ENCODE data around the gene WDR83. TPM values are rescaled to one million over a fixed set of nuclear protein-coding genes. Genes with fewer than 3 reads are reported as not detected.

The WDR83 gene
- total and polyA plus RNA-seq, 10 of the 15 experiments (the other 5 are each of a cell fraction or from before 2014, with no cell fraction given) = 0.58 to 17.7 (median 10.8) TPM

- no peaks in the 10 kb centered on the region for H3K27me3 ChIP-seq (replicated peaks in 1 of 2; ENCODE audit: control insufficient read depth in 2 of 2, insufficient read depth in 2 of 2, low read length in 1 of 2)
- DNase-seq (ENCODE audit: low read depth, low spot score) (no peak), ATAC-seq (no peak), FAIRE-seq (no peak)
- H3K4me3 ChIP-seq = no peak overlapping the region
- H2AFZ ChIP-seq (ENCODE audit: control insufficient read depth, low read depth, low read length) = no peak overlapping the region
- RAD21 ChIA-PET (ENCODE audit: unreplicated experiment) = no interaction called here
- H3K27ac ChIP-seq (ENCODE audit: control insufficient read depth, insufficient read depth) = no peak overlapping the region
- H4K20me1 ChIP-seq (ENCODE audit: control insufficient read depth, insufficient read depth) = no peaks in the 10 kb centered on the region
- H3K36me3 ChIP-seq (ENCODE audit: control insufficient read depth in 2 of 2, insufficient read depth in 2 of 2, low read length in 1 of 2) = peaks cover 24 to 39% of the 10 kb centered on the region in 2 experiments
- no peaks in the 10 kb centered on the region for H3K9me3 ChIP-seq (replicated peaks; ENCODE audit: control insufficient read depth, insufficient read depth, low read length)
- no peaks in the 10 kb centered on the region for H3K4me1 ChIP-seq (ENCODE audit: control insufficient read depth, insufficient read depth, low read length)
- no peak overlapping the region for H3K9ac ChIP-seq (ENCODE audit: control insufficient read depth, insufficient read depth, low read length)
- no peak overlapping the region for H3K4me2 ChIP-seq (ENCODE audit: control insufficient read depth, insufficient read depth)
- CTCF ChIA-PET = interaction anchor here (2.6 to 3.0 kb wide), 2 partner anchors 40 to 43 kb away, joined by 15 to 27 read pairs; no protein-coding TSS in a partner anchor
- POLR2A ChIA-PET = no interaction called here
- no peak for TF ChIP-seq CBX5 (IDR thresholded peaks at IDR 0.05; ENCODE audit: low read depth)
- BruUV-seq (replicated peaks) = no TSS peak
- in situ Hi-C loops (cut with MboI) (no loop called here), intact Hi-C loops (cut with micrococcal nuclease; ENCODE audit: unreplicated experiment) (no loop called here)
- WGBS (ENCODE audit: insufficient coverage, insufficient replicate concordance, low lambda C conversion rate, missing lambda C conversion rate) = 99% methylated on average over 15 of the region's 15 CpGs
- SMC1A ChIA-PET (ENCODE audit: uncharacterized antibody, unreplicated experiment) = no interaction called here
- peaks cover 18% of the 10 kb centered on the region for H3K79me2 ChIP-seq (ENCODE audit: control insufficient read depth, insufficient read depth, low read length)
Observed at GRCh38 chr19:12715102-12715501, 48.5 kb downstream of the WDR83 start.

DNA sequence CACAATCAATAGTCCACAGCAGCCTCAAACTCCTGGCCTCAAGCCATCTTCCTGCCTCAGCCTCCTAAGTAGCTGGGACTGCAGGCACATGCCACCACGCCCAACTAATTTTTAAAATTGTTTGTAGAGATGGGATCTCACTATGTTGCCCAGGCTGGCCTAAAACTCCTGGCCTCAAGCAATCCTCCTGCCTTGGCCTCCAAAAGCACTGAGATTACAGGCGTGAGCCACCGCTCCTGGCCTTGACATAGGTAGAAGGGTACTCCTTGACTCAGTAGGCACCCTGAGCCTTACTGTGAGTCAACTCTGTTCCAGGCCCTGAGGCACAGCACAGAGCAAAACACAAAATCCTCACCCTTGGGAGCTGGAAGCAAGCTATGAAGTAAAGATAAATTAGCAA lies 49.3 kb downstream of the WDR83 start:
- Histone ChIP-seq H3K27ac (ENCODE audit: control insufficient read depth, insufficient read depth) (no peak overlapping the region), H3K4me3 (no peak overlapping the region), H3K36me3 (ENCODE audit: control insufficient read depth in 2 of 2, insufficient read depth in 2 of 2, low read length in 1 of 2) (peaks cover 21 to 34% of the 10 kb centered on the region in 2 experiments), H4K20me1 (ENCODE audit: control insufficient read depth, insufficient read depth) (no peaks in the 10 kb centered on the region; the same call in 1 of the 2 replicates), H3K4me2 (ENCODE audit: control insufficient read depth, insufficient read depth) (no peak overlapping the region), H3K9ac (ENCODE audit: control insufficient read depth, insufficient read depth, low read length) (no peak overlapping the region), H2AFZ (ENCODE audit: control insufficient read depth, low read depth, low read length) (no peak overlapping the region), H3K4me1 (ENCODE audit: control insufficient read depth, insufficient read depth, low read length) (0 out of 2 replicates have a peak, but pooled peaks cover 4% of the 10 kb centered on the region), H3K27me3 (replicated peaks in 1 of 2; ENCODE audit: control insufficient read depth in 2 of 2, insufficient read depth in 2 of 2, low read length in 1 of 2) (no peaks in the 10 kb centered on the region), H3K9me3 (replicated peaks; ENCODE audit: control insufficient read depth, insufficient read depth, low read length) (no peaks in the 10 kb centered on the region), H3K79me2 (ENCODE audit: control insufficient read depth, insufficient read depth, low read length) (peaks cover 26% of the 10 kb centered on the region)
- RAD21 ChIA-PET (ENCODE audit: unreplicated experiment) = interaction anchor here (0.6 to 2.2 kb wide), 3 partner anchors 44 to 249 kb away, joined by 3 to 7 read pairs (median 3); no protein-coding TSS in a partner anchor
- DNase-seq (ENCODE audit: low read depth, low spot score) (no peak), ATAC-seq (no peak), FAIRE-seq (no peak)
- SMC1A ChIA-PET (ENCODE audit: uncharacterized antibody, unreplicated experiment) = no interaction called here
- POLR2A ChIA-PET = interaction anchor here (0.7 to 0.8 kb wide), 2 partner anchors 39 to 128 kb away, joined by 3 to 5 read pairs; no protein-coding TSS in a partner anchor
- WGBS (ENCODE audit: insufficient coverage, insufficient replicate concordance, low lambda C conversion rate, missing lambda C conversion rate) = 100% methylated on average over 3 of the region's 3 CpGs
- CTCF ChIA-PET = interaction anchor here (1.2 to 3.2 kb wide), 6 partner anchors 17 to 132 kb away, joined by 4 to 27 read pairs (median 14); partner anchors contain the start of gene TRIR
- in situ Hi-C loops (cut with MboI) = no loop called here
- no TSS peak for BruUV-seq (replicated peaks)
- intact Hi-C loops (cut with micrococcal nuclease; ENCODE audit: unreplicated experiment) = no loop called here
- TF ChIP-seq SMAD1 (IDR thresholded peaks at IDR 0.05; ENCODE audit: low read depth, partially characterized antibody) = no peak
- TF ChIP-seq NRF1 (conservative IDR thresholded peaks at IDR 0.05; ENCODE audit: low read depth, low read length) = no peak
- no peak for TF ChIP-seq TARDBP (IDR thresholded peaks at IDR 0.05; ENCODE audit: borderline replicate concordance)
- TF ChIP-seq CREM (IDR thresholded peaks at IDR 0.05; ENCODE audit: low read depth) = no peak
- TF ChIP-seq SRF (IDR thresholded peaks at IDR 0.05; ENCODE audit: low read depth in 2 of 2, low read length in 2 of 2) = no peak
- no peak for TF ChIP-seq ZSCAN29 (IDR thresholded peaks at IDR 0.05)
- no peak for TF ChIP-seq SUPT20H (IDR thresholded peaks at IDR 0.05; ENCODE audit: borderline replicate concordance, control insufficient read depth, low read depth, low read length)
- TF ChIP-seq, protein P1, sequence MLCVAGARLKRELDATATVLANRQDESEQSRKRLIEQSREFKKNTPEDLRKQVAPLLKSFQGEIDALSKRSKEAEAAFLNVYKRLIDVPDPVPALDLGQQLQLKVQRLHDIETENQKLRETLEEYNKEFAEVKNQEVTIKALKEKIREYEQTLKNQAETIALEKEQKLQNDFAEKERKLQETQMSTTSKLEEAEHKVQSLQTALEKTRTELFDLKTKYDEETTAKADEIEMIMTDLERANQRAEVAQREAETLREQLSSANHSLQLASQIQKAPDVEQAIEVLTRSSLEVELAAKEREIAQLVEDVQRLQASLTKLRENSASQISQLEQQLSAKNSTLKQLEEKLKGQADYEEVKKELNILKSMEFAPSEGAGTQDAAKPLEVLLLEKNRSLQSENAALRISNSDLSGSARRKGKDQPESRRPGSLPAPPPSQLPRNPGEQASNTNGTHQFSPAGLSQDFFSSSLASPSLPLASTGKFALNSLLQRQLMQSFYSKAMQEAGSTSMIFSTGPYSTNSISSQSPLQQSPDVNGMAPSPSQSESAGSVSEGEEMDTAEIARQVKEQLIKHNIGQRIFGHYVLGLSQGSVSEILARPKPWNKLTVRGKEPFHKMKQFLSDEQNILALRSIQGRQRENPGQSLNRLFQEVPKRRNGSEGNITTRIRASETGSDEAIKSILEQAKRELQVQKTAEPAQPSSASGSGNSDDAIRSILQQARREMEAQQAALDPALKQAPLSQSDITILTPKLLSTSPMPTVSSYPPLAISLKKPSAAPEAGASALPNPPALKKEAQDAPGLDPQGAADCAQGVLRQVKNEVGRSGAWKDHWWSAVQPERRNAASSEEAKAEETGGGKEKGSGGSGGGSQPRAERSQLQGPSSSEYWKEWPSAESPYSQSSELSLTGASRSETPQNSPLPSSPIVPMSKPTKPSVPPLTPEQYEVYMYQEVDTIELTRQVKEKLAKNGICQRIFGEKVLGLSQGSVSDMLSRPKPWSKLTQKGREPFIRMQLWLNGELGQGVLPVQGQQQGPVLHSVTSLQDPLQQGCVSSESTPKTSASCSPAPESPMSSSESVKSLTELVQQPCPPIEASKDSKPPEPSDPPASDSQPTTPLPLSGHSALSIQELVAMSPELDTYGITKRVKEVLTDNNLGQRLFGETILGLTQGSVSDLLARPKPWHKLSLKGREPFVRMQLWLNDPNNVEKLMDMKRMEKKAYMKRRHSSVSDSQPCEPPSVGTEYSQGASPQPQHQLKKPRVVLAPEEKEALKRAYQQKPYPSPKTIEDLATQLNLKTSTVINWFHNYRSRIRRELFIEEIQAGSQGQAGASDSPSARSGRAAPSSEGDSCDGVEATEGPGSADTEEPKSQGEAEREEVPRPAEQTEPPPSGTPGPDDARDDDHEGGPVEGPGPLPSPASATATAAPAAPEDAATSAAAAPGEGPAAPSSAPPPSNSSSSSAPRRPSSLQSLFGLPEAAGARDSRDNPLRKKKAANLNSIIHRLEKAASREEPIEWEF (IDR thresholded peaks at IDR 0.05; ENCODE audit: insufficient replicate concordance, low read depth, low read length) = no peak
- no peak for TF ChIP-seq GATAD2B (conservative IDR thresholded peaks at IDR 0.05; ENCODE audit: low read depth)
- no peak for TF ChIP-seq SMC3 (IDR thresholded peaks at IDR 0.05; ENCODE audit: borderline replicate concordance, low read length)
- no peak for TF ChIP-seq CHD2 (IDR thresholded peaks at IDR 0.05; ENCODE audit: borderline replicate concordance, low read depth, low read length)
